NCI-H2081 (cell line): ENCODE data around the gene PPFIA2.
A peak's percentile ranks its signal among the peaks of the same experiment; 100 is the strongest.

Experiments used
- DNase-seq, 2 experiments: peaks; one replicate each; lab custom pipeline; 2025; lab: John Stamatoyannopoulos, UW

Gene PPFIA2

GRCh38 chr12:81546811-81547210, 212.3 kb downstream of the PPFIA2 start:
- DNase-seq: no peak

DNA sequence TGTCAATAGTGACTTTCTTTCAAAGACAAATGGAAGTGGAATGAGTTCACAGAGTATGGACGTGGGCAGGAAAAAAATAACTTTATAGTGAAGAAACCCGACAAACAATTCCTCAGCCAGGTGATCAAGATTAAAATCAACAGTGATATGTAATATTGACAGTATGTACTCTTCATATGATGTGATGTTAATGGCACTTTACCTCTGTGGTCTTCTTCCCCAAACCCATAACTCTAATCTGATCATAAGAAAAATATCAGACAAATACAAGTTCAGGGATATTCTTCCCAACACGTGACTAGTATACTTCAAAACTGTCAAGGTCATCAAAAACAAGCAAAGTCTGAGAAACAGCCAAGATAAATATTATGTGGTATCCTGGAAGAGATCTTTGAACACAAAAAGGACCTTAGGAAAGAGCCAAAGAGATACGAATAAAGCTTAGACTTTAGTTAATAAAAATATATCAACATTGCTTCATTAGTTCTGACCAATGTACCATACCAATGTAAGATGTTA, 215.5 kb downstream of the PPFIA2 start:
- DNase-seq: no peak

DNA sequence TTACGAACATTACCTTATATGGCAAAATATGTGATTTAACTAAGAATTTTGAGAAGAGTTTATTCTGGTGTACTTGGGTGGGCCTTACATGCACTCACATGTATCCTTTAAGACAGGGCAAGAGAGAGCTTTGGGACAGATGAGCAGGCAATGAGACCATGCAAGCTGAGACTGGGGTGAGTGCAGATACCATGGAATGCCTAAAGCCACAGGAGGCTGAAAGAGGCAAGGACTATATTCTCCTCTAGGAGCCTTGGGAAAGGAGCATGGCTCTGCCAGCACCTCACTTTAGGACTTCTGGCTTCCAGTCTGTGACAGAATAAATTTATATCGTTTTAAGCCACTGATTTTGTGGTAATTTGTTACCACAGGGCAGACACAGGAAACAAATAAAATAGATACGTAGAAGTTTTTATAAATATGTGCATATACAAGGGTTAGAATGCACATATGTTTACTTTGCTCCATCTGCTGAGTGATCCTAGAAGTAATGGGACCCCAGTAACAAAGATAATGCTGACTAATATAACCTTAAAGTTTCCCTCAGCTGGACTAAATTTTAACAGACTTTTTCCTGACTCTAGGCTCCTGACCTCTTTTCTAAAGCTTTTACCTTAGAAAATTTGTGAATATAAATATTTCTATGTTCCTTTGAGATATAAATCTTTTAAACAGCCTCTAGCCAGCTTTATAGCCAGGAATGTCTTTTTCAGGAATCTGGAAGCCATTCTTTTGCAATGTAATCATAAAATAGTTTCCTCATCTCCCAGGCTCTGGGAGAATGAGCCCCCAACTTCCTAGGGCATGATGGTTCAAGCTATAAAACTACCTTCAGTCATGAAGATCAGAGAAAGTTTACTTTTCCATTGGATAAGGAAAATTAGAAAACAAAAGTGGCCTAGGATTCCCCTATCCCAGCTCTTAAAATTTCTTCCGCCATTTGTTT, 216.8 kb downstream of the PPFIA2 start:
- no peak for DNase-seq

- no peak for DNase-seq
Observed at GRCh38 chr12:81541121-81541520, 218.0 kb downstream of the PPFIA2 start.

DNA sequence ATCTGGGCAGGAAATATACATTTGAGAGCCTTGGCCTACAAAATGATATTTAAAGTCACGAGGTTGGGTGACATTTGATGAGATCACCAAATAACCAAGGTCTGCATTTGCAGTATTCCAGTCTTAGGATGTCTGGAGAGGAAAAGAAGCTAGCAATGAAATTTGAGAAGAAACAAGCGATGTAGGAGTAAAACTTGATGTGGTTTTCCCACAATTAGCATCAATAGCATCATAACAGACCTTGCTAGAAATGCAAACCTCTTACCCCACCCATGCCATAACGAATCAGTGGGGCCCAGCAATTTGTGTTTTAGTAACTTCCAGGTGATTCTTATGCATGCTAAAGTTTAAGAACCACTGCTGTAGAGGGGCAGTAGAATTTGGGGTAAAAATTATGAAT, 219.9 kb downstream of the PPFIA2 start:
- DNase-seq: no peak

DNA sequence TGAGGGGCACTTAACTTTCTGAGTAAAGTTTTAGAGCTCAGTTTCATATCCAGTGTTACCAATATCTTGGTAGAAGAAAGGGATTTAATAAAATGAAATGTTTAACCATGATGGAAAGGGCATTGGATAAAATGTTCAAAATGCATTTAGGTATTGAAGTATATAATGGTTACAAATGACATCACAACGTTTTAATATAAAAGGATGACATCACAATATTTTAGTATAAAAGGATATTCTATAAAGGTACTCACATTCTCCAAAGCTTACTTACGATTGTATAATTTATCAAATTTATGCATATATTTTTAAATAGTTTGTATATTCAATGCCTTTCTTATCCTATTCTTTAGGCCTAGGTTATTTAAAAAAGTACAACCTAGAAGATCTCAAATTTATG, 226.1 kb downstream of the PPFIA2 start:
- DNase-seq: no peak

GRCh38 chr12:81530352-81530751, 228.8 kb downstream of the PPFIA2 start:
- no peak for DNase-seq

- DNase-seq: no peak
Observed at GRCh38 chr12:81520064-81520945, 238.8 kb downstream of the PPFIA2 start.

- DNase-seq: no peak
Observed at GRCh38 chr12:81518638-81519037, 240.5 kb downstream of the PPFIA2 start.

GRCh38 chr12:81517296-81517695, 241.9 kb downstream of the PPFIA2 start:
- DNase-seq: no peak

GRCh38 chr12:81502912-81503695, 256.0 kb downstream of the PPFIA2 start:
- DNase-seq: no peak

DNA sequence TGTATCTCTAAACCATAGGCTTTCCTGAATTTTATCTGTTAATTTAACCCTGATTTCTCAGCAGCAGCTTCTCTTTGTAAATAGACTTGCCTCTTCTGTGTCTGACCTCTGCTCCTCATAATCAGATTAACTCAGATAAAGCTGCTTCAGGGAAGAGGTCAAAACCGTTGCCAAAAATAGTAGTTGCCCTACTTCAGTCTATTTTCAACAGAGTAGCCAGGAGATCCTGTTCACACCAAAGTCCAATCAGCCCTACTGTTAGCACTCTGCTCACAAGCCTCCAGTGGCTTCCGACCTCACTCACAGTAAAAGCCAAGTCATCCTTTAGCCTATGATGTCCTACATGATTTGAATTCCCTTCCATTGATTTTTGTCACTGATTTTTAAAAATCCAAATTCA, 258.4 kb downstream of the PPFIA2 start:
- DNase-seq: no peak

DNA sequence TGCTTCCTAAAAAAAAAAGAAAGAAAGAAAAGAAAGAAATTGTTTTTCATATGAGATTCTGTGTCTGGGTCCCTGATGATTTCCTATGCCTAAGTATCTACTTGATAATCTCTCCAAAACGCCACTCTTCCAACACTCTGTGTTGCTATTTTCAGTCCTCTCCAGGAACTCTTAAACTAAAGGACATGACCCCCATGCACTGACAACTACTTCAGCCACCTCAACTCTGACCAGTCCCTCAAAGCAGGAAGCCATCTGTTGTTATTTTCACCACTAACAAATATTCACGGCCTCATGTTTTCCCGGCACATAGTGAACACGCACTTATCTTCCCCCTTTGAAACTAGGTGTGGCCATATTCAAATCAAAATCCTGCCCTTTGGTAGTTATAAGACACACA, 259.3 kb downstream of the PPFIA2 start:
- DNase-seq: no peak

DNA sequence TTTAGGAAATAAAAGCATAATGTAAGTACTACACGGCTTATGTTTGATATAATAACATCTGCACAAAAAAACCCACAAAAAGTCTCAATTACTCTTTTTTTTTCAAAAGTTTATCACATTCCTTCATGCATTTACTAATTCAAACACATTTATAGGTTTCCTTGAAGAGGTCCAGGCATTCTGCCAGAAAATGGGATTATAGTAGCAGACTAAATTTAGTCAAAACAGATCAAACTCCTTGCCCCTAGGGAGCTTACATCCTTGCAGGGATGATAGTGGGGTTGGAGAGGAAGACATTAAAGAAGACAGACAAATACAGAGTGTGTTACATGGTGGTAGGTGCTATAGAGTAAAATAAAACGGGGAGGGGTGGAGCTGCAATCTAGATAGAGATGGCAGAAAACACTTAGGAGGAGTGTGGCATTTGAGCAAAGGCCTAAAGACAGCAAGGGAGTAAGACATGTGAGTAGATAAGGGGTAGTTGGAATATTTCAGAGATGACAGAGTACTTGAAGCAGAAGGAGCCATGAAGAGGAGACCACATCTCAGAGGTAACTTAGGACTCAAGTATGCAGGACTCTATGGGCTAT, 266.9 kb downstream of the PPFIA2 start:
- no peak for DNase-seq

GRCh38 chr12:81472934-81473333, 286.2 kb downstream of the PPFIA2 start:
- no peak for DNase-seq

- DNase-seq: no peak
Observed at GRCh38 chr12:81470923-81471322, 288.2 kb downstream of the PPFIA2 start.

- DNase-seq: peak in 1 of 2 experiments; percentile 78
Observed at GRCh38 chr12:81468206-81468605, 290.9 kb downstream of the PPFIA2 start.

DNA sequence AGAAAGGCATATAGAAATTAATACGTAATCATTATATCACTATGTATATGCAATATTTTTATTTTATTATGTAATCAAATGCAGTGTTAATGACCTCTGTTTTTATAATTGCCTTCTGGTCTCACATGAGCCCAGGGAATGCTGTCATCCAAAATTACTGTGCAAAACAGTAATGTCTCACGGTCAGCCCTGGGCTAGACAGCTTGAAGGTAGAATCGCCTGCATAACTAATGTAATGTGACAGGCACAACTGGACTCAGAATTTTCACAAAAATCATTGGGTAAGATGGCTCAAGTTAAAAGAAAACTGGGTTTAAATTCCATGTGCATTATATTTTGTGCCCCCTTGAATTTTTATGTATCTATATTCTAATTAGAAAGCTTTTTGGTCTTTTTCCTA, 293.3 kb downstream of the PPFIA2 start:
- peak in 1 of 2 experiments; percentile 17 for DNase-seq

DNA sequence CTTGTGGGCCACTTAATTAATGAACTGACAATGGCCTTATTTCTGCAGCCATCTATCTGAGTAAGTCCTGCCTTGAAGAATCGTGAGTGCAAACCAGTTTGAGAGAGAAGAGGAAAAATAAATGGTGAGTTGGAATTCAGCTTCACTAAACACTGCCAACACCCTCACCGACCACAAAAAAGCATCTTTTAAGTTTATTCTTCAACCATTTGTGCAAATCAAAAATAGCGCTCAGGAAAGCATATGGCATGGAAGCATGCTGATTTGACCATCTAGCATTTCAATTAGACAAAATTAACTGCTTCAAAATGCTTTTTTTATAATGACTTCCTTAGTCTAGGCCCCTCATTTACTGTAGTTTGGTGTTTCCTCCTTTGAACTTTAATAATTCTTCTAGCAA, 294.0 kb downstream of the PPFIA2 start:
- DNase-seq: no peak

GRCh38 chr12:81461163-81461562, 298.0 kb downstream of the PPFIA2 start:
- no peak for DNase-seq
